Measurements from ENCODE around the gene C10orf67. TPM values are rescaled to one million over a fixed set of nuclear protein-coding genes. Genes with fewer than 3 reads are reported as not detected.

C10orf67 gene
- total and polyA plus RNA-seq, 2 of the 8 experiments (the other 6 are each of a cell fraction or from before 2014, with no cell fraction given), result 0.05 to 0.11 TPM

DNA sequence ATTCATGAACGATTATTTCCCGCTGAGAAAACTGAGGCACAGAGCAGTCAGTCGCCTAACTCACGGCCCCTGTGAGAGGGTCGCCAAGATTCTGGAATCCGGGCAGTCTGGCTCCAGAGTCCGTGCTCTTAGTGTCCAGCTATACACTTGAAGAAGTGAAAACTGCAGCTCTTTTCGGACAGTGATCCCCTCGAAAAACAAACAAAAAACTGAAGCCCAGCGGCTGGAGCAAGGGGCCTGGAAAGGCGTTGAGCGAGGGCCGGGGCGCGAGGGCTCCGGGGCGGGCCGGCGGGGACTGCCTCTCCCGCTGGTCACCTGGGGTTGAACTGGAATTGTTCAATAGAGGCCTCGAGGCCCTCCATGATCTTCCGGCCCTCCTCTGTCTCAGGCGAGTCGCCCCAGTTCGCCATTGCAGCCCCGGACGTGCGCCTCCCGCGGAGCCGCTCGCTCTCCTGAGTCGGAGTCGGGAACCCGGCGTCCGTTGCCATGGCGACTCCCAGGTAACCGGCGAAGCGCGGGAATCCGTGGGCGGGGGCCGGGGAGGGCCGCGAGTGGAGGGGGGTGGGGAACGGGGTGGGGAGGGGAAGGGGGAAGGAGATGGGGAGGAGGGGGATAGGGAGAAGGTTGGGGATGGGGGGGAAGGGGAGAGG lies 881 bp downstream of the C10orf67 start (continued):
- TF ChIP-seq SAP30 (IDR thresholded peaks at IDR 0.05; ENCODE audit: insufficient read depth, insufficient replicate concordance, low read length) (peak; percentile 5), TCF12 (IDR thresholded peaks at IDR 0.05; ENCODE audit: low read depth, low read length) (no peak), SP2 (IDR thresholded peaks at IDR 0.05; ENCODE audit: low read length) (no peak)

Data from H1 (cell line).